NCI-H524 (cell line): ENCODE data around the gene GSE1.

ENCODE experiments used
- DNase-seq, 2 experiments: peaks; one replicate each; lab custom pipeline; 2025; lab: John Stamatoyannopoulos, UW

GSE1 gene

GRCh38 chr16:85612801-85613603 is at the start of gene GSE1:
TSS of gene GSE1 (plus strand) at chr16:85613322. CDS start at chr16:85613392, 70 bp downstream.
- peak; percentile 87 to 94 for DNase-seq

- DNase-seq, result no peak
These were observed 49.4 kb upstream of the GSE1 start for GRCh38 chr16:85563515-85564276.

- DNase-seq, result no peak
These were observed 48.7 kb upstream of the GSE1 start for GRCh38 chr16:85564277-85565051.

GRCh38 chr16:85565340-85565739 is 47.8 kb upstream of the GSE1 start:
- no peak for DNase-seq

GRCh38 chr16:85565801-85566526 is 47.2 kb upstream of the GSE1 start:
- no peak for DNase-seq

GRCh38 chr16:85566561-85567100 is 46.5 kb upstream of the GSE1 start:
- no peak for DNase-seq

- peak; percentile 55 to 78 for DNase-seq
These were observed 45.8 kb upstream of the GSE1 start for GRCh38 chr16:85567101-85567866.

GRCh38 chr16:85567935-85568334 is 45.2 kb upstream of the GSE1 start:
- no peak for DNase-seq

- DNase-seq, result no peak
These were observed 44.6 kb upstream of the GSE1 start for GRCh38 chr16:85568519-85568918.

- no peak for DNase-seq
These were observed 44.0 kb upstream of the GSE1 start for GRCh38 chr16:85569039-85569614.

- peak in 1 of 2 experiments; percentile 50 for DNase-seq
These were observed 43.4 kb upstream of the GSE1 start for GRCh38 chr16:85569615-85570212.

GRCh38 chr16:85570213-85570734 is 42.8 kb upstream of the GSE1 start:
- no peak for DNase-seq

- DNase-seq, result no peak
These were observed 42.2 kb upstream of the GSE1 start for GRCh38 chr16:85570735-85571562.

- DNase-seq, result no peak
These were observed 41.6 kb upstream of the GSE1 start for GRCh38 chr16:85571563-85571812.

- DNase-seq, result no peak
These were observed 41.1 kb upstream of the GSE1 start for GRCh38 chr16:85571813-85572619.

GRCh38 chr16:85573045-85573695 is 40.0 kb upstream of the GSE1 start:
- DNase-seq, result no peak
